DMS79 treated with DMSO at 0.1 percent for 48 hours (cell line): ENCODE results near the gene FAHD1.
A peak's percentile ranks its signal among the peaks of the same experiment; 100 is the strongest.
"Not testable (repeated sequence)": the region's sequence is repeated elsewhere in the genome, so short reads cannot be mapped to it uniquely, and the experiment has no call there.

Source experiments
- DNase-seq: peaks from one replicate; lab custom pipeline; 2025; lab: John Stamatoyannopoulos, UW

FAHD1 gene

DNA sequence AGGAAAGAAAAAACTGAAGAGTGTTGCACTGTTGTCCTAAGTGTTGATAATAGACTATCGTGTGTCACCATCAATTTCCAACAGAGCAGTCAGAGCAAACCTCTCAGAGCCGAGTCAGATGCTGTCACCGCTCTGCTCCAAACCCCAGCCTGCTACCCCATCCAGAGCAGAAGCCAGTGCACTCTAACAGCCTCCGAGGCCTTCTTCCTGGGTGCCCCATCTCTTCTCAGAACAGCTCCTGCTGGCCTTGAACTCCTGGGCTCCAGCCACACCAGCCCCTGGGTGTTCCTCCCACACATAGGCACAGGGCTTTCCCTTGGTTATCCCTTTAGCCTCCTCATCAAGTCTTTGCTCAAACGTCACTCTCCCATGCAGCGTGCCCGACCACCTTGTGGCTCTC lies 24.0 kb downstream of the FAHD1 start:
- no peak for DNase-seq

DNA sequence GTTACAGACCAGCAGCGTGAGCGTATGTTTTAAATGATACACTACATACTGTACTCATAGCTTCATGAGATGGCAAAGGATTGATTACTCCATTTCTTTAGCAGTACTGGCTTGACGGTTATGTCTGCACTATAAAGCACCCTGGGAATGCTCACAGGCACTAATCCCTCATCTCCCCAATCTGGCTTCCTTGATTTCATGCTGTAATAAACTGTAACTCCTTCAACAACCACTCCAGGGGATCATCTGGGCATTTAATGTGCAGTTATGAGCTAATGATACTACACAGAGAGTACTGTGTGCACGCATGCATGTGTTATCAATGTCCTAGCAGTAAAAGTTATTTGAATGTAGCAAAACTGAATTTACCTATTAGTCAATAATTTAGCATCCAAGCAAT lies 24.8 kb downstream of the FAHD1 start:
- DNase-seq = no peak

DNA sequence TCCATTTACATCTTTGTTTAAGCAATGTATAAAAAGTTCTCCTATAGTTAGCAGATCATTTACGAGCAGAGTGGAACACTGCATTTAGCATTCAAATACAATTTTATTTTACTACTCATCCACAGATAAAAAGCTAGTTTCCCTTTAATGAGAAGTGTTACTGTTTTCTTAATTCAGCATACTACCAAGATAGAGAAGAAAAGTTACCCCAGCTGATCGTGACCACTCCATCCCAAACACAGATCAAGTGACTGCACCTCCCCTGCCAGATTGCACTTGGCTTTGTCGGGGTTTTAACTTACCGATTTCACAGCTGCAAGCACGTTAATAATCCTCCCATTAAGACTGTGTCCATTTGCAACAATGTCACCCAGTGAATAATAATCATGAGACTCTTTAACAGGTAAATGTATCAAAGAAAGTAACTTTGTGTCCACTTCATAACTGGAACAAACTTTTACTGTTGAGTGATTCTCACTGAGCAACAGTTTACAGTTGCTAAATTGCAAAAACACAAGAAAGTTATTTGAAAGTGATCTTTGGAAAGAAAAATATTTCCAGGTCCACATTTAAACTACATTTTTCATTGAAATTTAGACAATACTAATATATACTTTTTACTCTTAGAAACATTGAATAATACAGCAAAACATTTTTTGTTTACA lies 30.6 kb downstream of the FAHD1 start:
- no peak for DNase-seq

DNA sequence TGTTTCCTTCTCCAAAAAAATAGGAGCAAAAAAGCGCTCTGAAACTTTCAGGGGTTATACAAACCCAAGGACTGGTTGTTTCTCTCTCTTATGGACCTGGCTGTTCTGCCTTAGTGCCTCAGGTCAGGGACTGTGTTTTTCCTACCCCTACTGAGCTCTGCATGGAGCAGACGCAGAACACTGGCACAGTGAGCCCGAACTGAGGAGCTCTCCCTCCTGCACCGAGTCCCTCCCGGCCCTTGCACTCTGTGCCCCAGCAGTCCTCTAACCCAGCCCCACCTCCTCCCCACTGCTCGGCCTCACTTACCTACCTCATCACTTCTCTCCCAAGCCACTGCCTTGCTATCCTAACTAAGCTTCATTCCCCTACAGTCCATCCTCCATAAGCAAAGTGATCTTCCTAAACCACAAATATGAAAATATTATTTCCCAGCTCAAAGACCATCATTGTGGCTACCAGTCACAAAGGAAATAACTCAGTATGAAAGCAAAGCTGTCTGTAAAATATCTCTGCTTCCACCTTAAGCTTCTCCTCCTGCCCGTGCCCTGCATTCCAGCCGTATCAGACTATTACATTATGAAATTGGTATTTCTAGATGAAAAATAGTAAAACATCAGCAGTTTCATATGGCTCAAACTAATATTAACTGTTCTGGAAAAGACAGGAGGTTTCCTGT lies 31.3 kb downstream of the FAHD1 start:
- DNase-seq = no peak

DNA sequence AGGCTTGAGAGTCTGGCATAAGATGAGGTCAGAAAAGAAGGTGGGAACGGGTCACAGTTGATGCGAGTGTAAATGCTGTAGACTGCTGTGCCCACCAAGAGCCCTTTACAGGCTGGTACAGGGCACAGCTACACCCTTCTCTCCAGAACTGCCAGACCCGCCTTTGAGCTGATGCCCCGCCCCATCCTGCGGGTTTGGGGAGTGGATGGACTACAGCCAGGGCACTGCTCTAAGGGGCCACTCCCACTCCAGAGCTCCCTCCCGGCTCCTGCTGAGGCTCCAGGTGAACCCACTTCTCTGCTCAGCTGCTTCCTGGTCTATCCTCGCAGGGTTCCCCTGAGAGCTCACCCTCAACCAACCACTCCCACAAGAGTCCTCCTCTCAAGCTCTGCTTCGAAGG lies 32.6 kb downstream of the FAHD1 start:
- DNase-seq = peak; percentile 52

DNA sequence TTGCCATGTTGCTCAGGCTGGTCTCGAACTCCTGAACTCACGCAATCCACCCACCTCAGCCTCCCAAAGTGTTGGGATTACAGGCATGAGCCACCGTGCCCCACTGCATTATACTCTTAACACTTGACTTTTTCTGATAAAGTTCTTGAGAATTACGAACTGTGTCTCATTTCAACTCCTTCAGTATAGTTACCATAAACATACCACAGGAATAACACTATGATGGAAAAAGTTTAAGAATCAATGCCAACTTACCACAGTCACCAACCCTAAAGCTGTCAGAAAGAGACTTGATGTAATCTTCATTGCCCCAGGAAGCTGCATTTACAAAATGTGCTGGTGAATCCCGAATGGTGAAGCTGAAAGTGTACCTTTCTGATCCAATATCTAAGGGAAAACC lies 34.7 kb downstream of the FAHD1 start:
- DNase-seq = no peak

DNA sequence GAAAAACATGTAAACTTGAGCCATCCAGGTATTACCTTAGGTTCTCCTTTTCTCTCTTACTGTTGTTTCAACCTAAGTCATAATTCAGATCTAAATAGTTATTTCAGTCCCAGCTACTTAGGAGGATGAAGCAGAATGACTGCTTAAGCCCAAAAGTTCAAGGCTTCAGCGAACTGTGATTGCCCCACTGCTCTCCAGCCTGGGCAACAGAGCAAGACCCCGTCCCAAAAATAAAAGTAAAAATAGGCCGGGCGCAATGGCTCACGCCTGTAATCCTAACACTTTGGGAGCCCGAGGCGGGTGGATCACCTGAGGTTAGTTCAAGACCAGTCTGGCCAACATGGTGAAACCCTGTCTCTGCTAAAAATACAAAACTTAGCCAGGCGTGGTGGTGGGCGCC lies 35.4 kb downstream of the FAHD1 start:
- DNase-seq = no peak

DNA sequence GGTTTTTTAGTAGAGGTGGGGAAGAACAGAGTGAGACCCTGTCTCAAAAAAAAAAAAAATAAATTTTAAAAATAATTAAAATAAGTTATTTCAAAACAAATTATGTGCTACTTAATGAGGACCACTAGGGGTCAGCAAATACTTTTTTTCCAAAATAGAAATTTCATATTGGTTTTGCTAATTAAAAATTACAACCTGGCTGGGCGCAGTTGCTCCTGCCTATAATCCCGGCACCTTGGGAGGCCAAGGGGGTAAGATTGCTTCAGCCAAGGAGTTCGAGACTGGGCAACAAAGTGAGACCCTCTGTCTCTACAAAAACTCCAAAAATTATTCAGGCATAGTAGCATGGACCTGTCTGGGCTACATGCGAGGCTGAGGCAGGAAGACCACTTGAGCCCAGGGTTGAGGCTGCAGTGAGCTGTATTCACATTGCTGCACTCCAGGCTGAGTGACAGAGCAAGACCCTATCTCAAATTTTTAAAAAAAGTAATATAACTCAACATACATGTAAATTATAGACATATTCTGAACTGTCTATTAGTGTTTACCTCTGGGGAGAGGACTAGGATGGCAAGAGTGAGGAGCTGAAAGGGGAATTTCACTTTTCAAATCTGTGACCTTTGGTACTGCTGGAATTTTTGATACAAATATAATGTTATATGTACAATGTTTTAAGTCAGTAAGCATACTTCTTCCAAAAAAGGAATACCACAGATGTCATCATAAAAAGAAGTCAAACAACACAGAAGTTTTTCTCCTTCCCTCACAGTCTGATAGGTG lies 36.9 kb downstream of the FAHD1 start:
- peak; percentile 41 for DNase-seq

DNA sequence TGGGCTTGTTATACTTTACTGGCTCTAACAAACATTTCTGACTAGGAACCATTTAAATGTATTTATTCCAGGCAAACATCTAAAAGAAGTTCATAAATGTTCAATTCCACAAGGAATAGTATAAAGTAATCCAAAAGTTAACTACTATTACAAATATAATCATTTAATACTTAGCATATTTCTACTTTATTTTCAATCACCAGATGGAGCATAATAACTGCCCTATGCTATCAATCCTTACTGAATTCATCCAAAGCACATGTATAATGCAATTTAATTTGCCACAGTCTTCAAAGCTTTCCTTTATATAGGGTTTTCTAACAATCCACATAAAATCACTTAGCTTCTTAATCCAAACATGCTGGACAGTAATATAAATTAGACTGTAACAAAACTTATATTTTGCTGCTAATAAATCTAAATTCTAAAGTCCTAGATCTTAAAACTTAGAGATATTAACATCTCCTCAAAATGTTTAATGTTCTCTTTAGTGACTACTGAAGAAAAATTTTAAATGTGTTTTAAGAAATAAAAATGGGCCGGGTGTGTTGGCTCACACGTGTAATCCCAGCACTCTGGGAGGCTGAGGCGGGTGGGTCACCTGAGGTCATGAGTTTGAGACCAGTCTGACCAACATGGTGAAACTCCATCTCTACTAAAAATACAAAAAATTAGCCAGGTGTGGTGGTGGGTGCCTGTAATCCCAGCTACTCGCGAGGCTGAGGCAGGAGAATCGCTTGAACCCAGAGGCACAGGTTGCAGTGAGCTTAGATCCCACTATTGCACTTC lies 39.1 kb downstream of the FAHD1 start:
- peak; percentile 4 for DNase-seq

DNA sequence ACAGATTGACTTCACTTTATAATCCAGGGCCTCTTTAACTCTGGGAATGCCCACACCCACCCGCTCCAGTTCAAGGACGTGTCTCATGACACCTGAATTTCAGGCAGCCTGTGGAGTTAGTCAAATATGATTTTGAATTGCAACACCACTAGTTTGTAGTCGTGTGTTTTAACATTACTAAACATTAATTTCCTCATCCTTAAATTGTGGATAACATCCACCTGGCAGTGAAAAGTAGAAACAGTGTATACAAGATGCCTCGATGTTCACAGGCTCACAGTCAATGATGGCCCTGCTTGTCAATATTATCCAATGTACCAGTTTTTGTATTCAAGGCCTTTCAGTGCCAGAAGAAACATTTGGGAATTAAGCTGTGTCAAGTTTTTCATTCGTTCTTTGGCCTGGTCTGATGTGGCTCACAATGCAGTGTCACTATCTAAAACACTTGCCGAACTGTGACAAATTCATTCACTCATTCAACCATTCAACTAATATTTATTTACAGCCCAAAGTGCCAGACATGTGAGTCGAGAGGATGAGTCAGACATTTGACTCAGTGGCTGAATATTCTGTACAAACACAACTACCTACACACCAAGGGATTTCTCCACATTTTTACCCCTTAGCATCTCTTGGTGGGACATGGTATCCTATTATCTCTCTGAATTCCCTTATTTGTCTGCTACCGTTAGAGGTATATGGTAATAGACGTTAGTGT lies 43.5 kb downstream of the FAHD1 start:
- no peak for DNase-seq

DNA sequence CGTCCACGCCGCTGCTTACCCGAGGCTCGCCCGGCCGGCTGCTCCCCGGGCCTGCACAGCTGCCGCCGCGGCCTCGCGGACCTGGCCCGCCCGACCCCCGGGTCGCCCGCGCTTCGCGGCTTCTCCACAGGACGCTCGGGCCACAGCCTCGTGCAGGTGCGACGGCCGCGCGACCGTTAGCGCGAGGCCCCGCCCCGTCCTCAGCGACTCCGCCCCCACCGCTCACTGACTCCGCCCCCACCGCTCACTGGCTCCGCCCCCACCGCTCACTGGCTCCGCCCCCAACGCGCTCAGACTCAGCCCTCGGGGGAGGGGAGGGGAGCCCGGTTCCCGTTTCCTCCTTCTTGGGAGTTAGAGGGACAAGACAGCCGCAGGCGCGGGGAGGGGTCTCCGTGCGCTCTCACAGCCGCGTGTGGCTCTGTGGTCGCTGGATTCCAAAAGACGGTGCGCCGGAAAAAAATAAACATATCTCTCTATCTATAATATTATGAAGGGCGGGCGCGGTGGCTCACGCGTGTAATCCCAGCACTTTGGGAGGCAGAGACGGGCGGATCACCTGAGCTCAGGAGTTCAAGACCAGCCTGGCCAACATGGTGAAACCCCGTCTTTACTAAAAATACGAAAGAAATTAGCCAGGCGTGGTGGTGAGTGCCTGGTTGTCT lies 45.1 kb downstream of the FAHD1 start, which contains the start of gene MEIOB:
Gene MEIOB (minus strand): TSS at position 191 of the 662 bp plus-strand sequence. CDS start 3,989 bp downstream, outside the sequence.
- no peak for DNase-seq

DNA sequence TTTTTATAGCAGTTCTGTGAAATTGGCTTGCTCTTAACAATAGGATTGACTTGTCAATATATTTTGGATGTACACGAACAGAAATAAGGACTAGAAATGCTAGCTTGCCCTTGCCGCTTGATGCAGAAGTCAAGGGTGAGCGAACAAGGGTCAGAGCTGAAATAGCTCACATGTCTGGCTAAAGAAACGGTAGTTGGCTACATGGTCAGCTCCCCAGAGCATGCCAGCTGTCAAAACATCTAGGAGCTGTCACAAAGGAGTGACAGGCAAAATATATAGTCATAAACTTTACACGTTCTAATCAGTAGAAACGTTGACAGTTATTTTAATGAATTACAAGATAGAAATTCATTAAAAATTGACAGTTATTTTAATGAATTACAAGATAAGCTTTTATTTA lies 47.8 kb downstream of the FAHD1 start:
- no peak for DNase-seq

DNA sequence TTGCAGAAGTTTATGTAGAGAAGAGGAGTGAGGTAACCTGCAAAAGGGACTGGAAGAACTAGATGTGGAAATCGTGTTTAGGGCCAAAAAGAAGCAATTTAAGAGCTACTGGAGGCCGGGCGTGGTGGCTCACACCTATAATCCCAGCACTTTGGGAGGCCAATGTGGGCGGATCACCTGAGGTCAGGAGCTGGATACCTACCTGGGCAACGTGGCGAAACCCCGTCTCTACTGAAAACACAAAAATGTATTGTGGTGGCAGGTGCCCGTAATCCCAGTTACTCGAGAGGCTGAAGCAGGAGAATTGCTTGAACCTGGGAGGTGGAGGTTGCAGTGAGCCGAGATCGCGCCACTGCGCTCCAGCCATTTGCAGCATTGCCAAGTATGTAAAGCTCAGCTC lies 49.1 kb downstream of the FAHD1 start:
- DNase-seq = not testable (repeated sequence)

DNA sequence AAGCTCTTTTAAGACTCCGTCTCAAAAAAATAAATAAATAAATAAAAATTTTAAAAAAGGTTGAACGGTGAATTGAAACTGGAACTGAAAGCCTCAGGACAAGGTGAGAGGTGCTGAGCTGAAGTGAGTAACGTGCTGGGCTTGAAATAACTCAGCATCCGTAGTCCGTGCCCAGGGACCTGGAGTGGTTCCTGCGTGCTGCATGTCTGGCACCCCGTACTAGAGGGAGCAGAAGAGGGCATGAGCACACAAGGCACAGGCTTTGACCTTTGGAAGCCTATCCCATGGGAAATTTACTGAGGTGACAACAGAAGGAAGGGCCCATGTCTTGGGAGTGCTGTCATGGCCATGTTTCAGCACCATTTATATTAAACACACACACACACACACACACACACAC lies 49.5 kb downstream of the FAHD1 start:
- DNase-seq = no peak

DNA sequence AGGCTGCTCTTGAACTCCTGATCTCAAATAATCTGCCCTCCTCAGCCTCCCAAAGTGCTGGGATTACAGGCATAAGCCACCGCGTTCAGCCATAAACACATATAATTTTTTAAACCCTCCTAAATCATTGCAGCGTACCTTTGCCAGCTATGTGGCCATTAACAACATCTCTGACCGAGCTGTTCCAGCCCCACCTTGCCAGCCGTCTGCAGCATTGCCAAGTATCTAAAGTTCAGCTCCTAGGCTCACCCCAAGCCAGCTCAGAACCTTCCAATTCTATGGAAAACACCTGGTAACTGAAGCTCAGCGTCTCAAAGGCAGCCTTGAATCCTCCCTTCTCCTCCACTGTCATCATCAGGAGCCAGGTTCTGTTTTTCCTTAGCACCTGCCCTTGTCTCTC lies 50.1 kb downstream of the FAHD1 start:
- no peak for DNase-seq

DNA sequence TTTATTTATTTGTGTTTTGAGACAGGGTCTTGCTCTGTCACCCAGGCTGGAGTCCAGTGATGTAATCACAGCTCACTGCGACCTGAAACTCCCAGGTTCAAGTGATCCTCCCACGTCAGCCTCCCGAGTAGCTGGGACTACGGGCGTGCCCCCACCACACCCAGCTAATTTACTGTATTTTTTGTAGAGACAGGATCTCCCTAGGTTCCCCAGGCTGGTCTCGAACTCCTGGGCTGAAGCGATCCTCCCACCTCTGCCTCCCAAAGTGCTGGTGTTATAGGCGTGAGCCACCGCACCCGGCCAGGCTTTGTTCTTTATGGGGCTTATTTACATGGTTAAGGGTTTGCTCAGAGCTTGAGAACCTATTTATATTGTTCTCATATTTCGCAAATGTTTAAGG lies 50.8 kb downstream of the FAHD1 start:
- no peak for DNase-seq

DNA sequence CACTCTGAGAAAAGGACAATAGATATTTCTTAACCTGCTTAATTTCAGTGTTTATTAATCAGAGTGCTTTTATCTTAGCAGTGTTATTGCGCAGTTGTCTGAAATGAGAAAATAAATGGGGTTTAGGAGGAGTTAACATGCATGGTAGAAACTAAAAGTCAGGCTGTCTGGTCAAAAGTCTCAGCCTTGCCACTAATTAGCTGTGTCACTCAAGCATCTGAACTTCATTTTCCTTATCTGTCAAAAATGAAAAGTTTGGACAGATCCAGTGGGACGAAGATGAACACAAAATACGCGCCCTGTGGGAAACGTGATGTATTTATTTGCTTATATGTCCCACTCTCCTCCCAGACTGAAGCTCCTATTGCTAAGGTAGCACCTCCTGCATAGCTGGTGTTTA lies 51.2 kb downstream of the FAHD1 start:
- DNase-seq = no peak
